HFF-Myc (cell line): ENCODE results near the gene GRIK5.

Experiments
- DNase-seq: peaks from one replicate; pipeline ENCODE4 v3.0.0-alpha.2; 2011; ENCODE audit warnings: low read depth; ENCODE audit errors: extremely low read depth
- H3K4me3 ChIP-seq: replicated peaks from 2 replicates; pipeline ENCODE4 v1.5.1; 2011; ENCODE audit warnings: low read depth, mild to moderate bottlenecking, control low read depth, low read length
- CTCF ChIP-seq: IDR thresholded peaks from 2 replicates; pipeline ENCODE4 v1.5.1; 2012; ENCODE audit warnings: mild to moderate bottlenecking, low read depth, low read length, control low read depth; ENCODE audit errors: missing control alignments

The GRIK5 gene

GRCh38 chr19:42030645-42031440, 39.2 kb downstream of the GRIK5 start:
- no peak for DNase-seq

GRCh38 chr19:42028304-42029216, 41.4 kb downstream of the GRIK5 start:
- TF ChIP-seq CTCF, result peak; percentile 87
- no peak overlapping the region for H3K4me3 ChIP-seq
- no peak for DNase-seq

More at GRCh38 chr19:42030645-42031440, 39.2 kb downstream of the GRIK5 start:
- no peak overlapping the region for H3K4me3 ChIP-seq
- TF ChIP-seq CTCF, result no peak

GRCh38 chr19:42024622-42025111, 45.3 kb downstream of the GRIK5 start:
- no peak for DNase-seq
- no peak for TF ChIP-seq CTCF
- no peak overlapping the region for H3K4me3 ChIP-seq

- H3K4me3 ChIP-seq, result no peak overlapping the region
- no peak for DNase-seq
- no peak for TF ChIP-seq CTCF
These were observed 46.1 kb downstream of the GRIK5 start for GRCh38 chr19:42023943-42024260.

GRCh38 chr19:42023121-42023942, 46.7 kb downstream of the GRIK5 start:
- TF ChIP-seq CTCF, result peak; percentile 54
- no peak for DNase-seq
- H3K4me3 ChIP-seq, result no peak overlapping the region

- H3K4me3 ChIP-seq, result no peak overlapping the region
- DNase-seq, result no peak
- no peak for TF ChIP-seq CTCF
These were observed 47.4 kb downstream of the GRIK5 start for GRCh38 chr19:42022616-42023015.
